HG03066 (cell line): ENCODE data around the gene SLITRK6.
"Not testable (repeated sequence)": the region's sequence is repeated elsewhere in the genome, so short reads cannot be mapped to it uniquely, and the experiment has no call there.

Source experiments
- ATAC-seq: cut with Tn5 transposase; IDR thresholded peaks from one replicate; pipeline ENCODE4 v1.9.1; 2021; ENCODE audit warnings: low read depth; ENCODE audit not compliant: unreplicated experiment

The SLITRK6 gene

DNA sequence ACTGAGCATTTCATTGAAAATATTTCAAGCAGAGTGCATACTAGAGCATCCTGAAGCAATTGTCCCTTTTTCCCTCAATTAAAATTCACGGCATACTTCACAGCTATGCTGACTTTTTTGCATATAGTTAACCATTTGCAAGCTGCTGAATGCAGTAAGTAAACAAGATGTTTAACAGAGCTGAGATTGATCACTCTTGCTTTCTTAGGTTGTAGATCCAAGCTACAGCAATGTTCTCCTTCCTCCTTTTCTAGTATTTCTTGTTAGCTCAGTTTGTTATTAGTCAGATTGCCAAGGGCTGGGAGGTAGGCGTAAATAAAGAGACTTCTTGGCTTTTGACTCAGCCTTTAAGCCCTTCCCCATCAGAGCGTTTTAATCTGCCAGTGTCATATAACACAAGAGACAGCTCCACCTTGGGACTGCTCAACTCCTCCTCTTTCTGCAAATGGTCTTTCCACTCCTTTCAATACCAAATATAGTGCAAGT lies at the start of gene SLITRK6:
TSS of gene SLITRK6 (minus strand) at position 323 of the 486 bp plus-strand sequence. CDS start 2,911 bp downstream, outside the sequence.
- no peak for ATAC-seq

GRCh38 chr13:85847012-85847411 lies 47.8 kb upstream of the SLITRK6 start:
- ATAC-seq, result no peak

DNA sequence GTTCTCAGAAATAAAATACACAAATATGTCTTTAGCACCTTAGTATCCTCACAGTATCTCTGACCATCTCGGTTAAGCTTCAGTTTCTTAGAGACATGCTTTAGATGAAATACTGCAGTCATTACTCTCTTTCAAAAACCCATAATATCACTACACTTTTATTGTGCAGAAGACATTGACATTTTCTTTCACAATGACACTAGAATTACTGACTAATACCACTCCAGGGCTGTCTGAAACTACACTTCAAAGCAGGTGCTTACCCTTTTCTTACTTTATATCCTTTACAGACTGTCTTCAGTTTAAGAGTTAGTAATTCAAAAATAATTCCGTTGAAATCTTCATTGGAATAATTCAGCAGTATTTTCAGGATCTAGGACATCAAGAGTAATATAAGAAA lies 42.2 kb upstream of the SLITRK6 start:
- no peak for ATAC-seq

DNA sequence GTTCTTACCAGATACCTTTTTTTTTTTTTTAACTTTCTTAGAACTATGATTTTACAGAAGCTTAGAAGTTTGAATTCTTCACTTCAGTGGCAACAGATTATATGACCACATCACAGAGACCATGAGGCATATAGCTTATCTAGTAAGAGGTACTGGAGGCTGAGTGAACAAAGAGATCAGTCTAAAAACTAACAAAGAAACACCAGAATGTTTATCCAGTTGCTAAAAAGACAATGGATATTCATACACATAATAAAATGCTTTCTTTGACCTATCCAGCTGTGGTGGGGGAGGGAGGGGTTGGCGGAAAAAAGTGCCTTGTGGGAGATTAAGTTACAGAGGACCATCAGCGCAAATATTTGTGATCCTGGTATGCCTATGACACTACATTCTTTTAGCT lies 34.7 kb upstream of the SLITRK6 start:
- ATAC-seq, result no peak

- no peak for ATAC-seq
Measured at GRCh38 chr13:85828094-85828684, 29.0 kb upstream of the SLITRK6 start.

- no peak for ATAC-seq
Measured at GRCh38 chr13:85825454-85825853, 26.2 kb upstream of the SLITRK6 start.

- no peak for ATAC-seq
Measured at GRCh38 chr13:85823832-85824231, 24.6 kb upstream of the SLITRK6 start.

GRCh38 chr13:85819513-85819912 lies 20.3 kb upstream of the SLITRK6 start:
- ATAC-seq, result no peak

- ATAC-seq, result no peak
Measured at GRCh38 chr13:85816413-85816812, 17.2 kb upstream of the SLITRK6 start.

DNA sequence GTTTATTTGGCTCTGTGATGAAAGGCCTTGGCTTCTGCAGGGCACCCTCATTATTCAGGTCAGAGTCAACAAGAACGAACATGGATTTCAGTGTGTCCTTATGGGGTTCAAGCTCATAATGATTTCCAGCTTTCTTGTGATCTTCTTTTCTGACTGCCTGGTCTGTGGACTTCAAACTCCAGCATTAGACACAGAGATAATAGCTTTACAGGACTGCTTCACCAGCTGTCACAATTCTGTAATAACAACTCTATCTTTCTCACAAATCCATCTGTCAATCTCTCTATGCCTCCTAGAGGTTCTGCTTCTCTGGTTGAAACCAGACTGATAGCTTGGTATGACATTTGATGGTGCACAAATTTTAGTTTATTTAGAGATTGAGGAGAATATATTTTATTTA lies 13.1 kb upstream of the SLITRK6 start:
- no peak for ATAC-seq

- no peak for ATAC-seq
Measured at GRCh38 chr13:85808811-85809210, 9.6 kb upstream of the SLITRK6 start.

DNA sequence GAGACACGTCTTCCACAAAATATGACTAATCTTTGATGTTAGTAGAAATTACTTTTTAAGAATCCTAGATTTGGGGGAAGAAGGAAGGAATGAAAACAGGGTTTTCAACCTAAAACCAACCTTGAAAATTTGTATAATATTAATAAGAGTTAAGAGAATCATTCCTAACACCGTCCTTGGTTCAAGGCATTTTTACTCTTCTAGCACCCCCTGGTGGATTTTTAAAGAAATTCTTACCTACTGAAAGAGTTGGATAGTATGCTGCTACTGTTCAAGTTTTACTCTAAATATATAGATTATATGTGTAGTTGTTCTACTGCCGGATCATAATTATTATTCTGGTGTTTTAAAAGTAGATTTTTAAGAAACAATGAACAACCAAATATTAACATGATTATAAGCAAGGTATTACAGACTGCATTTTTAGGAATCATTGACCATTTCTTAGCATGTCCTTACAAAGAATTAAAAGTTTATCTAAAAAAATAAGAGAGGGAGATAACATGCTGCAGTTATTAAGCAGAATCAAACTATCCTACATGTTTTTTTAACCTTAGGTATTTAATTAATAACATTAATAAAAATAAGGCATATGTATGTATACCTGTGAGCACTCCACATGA lies 7.4 kb upstream of the SLITRK6 start:
- ATAC-seq, result peak; percentile 73

DNA sequence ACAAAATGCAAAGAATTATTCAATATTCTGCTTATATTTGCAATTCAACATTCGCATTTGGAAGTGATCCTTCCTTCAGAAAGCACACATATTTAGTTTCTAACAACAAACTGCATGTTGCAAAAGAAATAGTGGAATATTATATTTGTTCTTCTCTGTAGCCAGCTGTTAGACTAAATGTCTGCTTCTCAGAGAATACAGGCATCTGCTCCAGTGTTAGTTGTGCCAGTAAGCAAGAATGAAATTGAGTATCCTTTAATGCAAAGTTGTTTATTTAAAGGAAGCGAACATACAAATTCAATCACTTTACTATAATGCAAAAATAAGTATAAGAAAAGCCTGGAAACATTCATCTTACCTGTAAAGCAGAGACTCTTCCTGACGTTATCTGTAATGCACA lies 663 bp downstream of the SLITRK6 start:
- no peak for ATAC-seq

GRCh38 chr13:85797311-85797710 lies 1.9 kb downstream of the SLITRK6 start:
- ATAC-seq, result no peak

DNA sequence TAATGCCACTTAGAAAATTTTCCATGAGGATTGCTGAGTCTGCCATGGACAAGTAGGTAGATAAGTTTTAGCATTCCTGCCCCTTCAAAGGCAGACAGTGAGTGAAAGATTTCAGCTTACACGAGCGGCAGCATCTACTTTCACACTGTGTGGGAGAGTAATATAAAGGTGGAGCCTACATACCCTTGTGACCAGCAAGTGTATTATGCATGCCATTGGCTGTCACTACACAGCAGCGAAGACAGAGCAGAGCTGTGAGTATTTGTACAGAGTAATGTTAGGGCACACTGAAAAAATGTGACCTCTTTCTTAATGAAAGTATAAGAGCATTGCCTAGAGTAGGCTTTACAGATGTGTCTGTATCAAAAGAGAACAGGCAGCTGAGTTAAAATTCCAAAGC lies 14.0 kb downstream of the SLITRK6 start:
- no peak for ATAC-seq

DNA sequence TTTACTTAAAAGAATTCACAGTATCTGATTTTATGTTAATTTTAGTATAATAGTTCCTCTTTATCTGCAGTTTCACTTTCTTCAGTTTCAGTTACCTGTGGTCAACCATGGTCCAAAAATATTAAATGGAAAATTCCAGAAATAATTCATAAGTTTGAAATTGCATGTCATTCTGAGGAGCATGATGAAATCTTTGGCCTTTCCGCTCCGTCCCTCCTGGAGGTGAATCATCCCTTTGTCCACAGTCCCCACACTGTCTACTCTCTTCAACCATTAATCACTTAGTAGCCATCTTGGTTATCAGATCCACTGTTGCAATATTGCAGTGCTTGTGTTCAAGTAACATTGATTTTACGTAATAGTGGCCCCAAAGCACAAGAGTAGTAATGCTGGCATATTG lies 26.9 kb downstream of the SLITRK6 start:
- no peak for ATAC-seq

GRCh38 chr13:85771856-85772255 lies 27.4 kb downstream of the SLITRK6 start:
- ATAC-seq, result no peak

DNA sequence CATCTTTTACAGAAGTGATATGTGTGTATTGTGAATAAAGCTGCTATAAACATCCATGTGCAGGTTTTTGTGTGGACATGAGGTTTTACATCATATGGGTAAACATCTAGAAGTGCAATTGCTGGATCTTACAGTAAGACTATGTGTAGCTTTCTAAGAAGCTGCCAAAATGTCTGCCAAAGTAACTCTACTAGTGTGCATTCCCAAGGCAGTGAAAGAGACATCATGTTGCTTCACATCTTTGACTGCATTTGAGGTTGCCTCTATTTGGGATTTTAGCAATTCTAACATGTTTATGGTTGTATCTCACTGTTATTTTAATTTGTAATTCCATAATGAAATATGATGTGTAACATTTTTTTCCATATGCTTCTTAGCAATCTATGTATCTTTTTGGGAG lies 30.3 kb downstream of the SLITRK6 start:
- ATAC-seq, result no peak

- no peak for ATAC-seq
Measured at GRCh38 chr13:85755123-85755522, 44.1 kb downstream of the SLITRK6 start.

DNA sequence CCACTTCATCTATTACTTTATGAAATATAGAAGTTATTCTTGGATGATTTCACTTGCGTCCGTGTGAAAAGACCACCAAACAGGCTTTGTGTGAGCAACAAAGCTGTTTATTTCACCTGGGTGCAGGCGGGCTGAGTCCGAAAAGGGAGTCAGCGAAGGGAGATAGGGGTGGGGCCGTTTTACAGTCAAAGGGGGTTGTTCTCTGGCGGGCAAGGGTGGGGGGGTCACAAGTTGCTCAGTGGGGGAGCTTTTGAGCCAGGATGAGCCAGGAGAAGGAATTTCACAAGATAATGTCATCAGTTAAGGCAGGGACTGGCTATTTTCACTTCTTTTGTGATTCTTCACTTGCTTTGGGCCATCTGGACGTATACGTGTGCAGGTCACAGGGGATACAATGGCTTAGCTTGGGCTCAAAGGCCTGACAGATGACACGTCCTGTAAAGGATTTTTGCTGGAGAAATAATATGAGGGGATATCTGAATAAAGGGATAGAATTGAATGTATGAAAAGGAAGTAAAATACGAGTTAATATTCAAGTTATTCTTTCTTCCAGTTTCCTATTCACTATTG lies 55.9 kb downstream of the SLITRK6 start:
- not testable (repeated sequence) for ATAC-seq
